H1 (cell line): ENCODE measurements around the gene ADGRL2. TPM values are rescaled to one million over a fixed set of nuclear protein-coding genes. Genes with fewer than 3 reads are reported as not detected.

Experiments used
- FOSL1 ChIP-seq: IDR thresholded peaks from 2 replicates; pipeline ENCODE4 v1.6.1; 2011; ENCODE audit warnings: mild to moderate bottlenecking, low read depth, low read length, moderate library complexity; ENCODE audit not compliant: insufficient read depth
- JUN ChIP-seq: IDR thresholded peaks from 2 replicates; pipeline ENCODE4 v1.6.1; 2011; ENCODE audit warnings: low read depth, mild to moderate bottlenecking, improper control_type of control experiment, low read length
- PHF8 ChIP-seq: fragments of 200-600 bp; sonication (generic); conservative IDR thresholded peaks from 2 replicates; pipeline ENCODE4 v1.7.1; 2012; ENCODE audit warnings: low read depth, mild to moderate bottlenecking, inconsistent platforms, low read length, moderate library complexity
- YY1 ChIP-seq: IDR thresholded peaks from 2 replicates; pipeline ENCODE4 v1.6.1; 2011; ENCODE audit warnings: low read depth, mild to moderate bottlenecking, low read length
- polyA plus RNA-seq, 7 experiments: library from polyadenylated mRNA; depleted of rRNA in 3 of 7; stranded (reverse) in 5 of 7; unstranded in 2 of 7; fragments of >200 nt in 5 of 7; fragments of 200-250 nt in 2 of 7; gene quantifications; 1 replicate in 5 of 7; 2 replicates in 1 of 7; 4 replicates in 1 of 7; pipeline versions ENCODE4 v1.2.1 to v1.2.3, GENCODE V29; 2011 to 2013; ENCODE audit warnings: missing spikeins in 2 of 7, mixed read lengths in 2 of 7
- total RNA-seq: library from RNA; stranded (reverse); fragmentation: NEBNext Ultra II Directional; extraction: Animal tissue kit (Norgen Biotek cat#: 25700); gene quantifications from 2 replicates; pipeline ENCODE4 v1.2.1, GENCODE V29; 2021

ADGRL2 gene
- total and polyA plus RNA-seq, 2 of the 8 experiments (the other 6 are each of a cell fraction or from before 2014, with no cell fraction given), result 113 to 124 TPM

DNA sequence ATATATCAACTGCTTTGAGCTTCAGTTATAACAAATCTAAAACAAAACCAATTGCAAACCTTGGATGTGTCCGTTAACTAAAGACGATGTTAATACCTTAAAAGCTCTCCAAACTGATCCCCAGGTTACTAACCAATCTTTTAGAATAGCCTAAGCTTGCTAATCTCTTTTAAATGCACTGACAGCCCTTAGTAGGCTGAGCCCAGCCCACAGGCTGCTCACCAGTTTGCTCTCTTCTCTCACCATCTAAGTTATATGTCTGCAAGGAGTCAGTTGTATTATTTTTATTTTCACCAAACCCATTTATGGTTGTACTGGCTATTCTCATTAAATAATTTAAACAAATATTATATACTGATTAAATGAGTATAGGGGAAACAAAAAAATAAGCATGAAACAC lies 199.5 kb downstream of the ADGRL2 start (continued):
- TF ChIP-seq FOSL1, result no peak
- TF ChIP-seq PHF8, result no peak
- no peak for TF ChIP-seq YY1
- TF ChIP-seq JUN, result no peak
